ENCODE measurements around the gene ANLN.

GRCh38 chr7:36360244-36360643, 29.4 kb upstream of the ANLN start:
- TF ChIP-seq SETDB1 (IDR thresholded peaks at IDR 0.05; ENCODE audit: insufficient read length, low read length) (no peak), ZNF274 (IDR thresholded peaks at IDR 0.05; ENCODE audit: low read length) (no peak), ZNF274 (tag by site-specific recombination; IDR thresholded peaks at IDR 0.05; ENCODE audit: borderline replicate concordance) (no peak), CTCF (tag by site-specific recombination; IDR thresholded peaks at IDR 0.05) (no peak), ZNF501 (tag by site-specific recombination; IDR thresholded peaks at IDR 0.05) (no peak), ZBTB1 (tag by site-specific recombination; IDR thresholded peaks at IDR 0.05) (no peak), ZNF530 (tag by site-specific recombination; IDR thresholded peaks at IDR 0.05; ENCODE audit: low read depth) (no peak), ZNF394 (tag by site-specific recombination; IDR thresholded peaks at IDR 0.05; ENCODE audit: borderline replicate concordance) (no peak)

Measured in HEK293 (cell line).